Epithelial cell of proximal tubule (primary cell): Measurements from ENCODE around the gene OR52R1. TPM values are rescaled to one million over a fixed set of nuclear protein-coding genes. Genes with fewer than 3 reads are reported as not detected.

Experiments used
- DNase-seq: peaks from one replicate; pipeline ENCODE4 v3.0.0-alpha.2; 2011; ENCODE audit warnings: low read depth
- H3K4me3 ChIP-seq: 2 replicates; pipeline ENCODE4 v1.5.1; 2011; ENCODE audit warnings: low read depth, mild to moderate bottlenecking, low read length
- total RNA-seq: library from RNA; depleted of rRNA; stranded (reverse); fragments of >200 nt; gene quantifications from 2 replicates; pipeline ENCODE4 v1.2.3, GENCODE V29; 2015
- TF ChIP-seq, protein P1 (sequence below): conservative IDR thresholded peaks from 2 replicates; pipeline ENCODE4 v1.5.1; 2012; ENCODE audit warnings: low read depth, mild to moderate bottlenecking, low read length

The OR52R1 gene
- total RNA-seq, result not detected in 2 replicates

DNA sequence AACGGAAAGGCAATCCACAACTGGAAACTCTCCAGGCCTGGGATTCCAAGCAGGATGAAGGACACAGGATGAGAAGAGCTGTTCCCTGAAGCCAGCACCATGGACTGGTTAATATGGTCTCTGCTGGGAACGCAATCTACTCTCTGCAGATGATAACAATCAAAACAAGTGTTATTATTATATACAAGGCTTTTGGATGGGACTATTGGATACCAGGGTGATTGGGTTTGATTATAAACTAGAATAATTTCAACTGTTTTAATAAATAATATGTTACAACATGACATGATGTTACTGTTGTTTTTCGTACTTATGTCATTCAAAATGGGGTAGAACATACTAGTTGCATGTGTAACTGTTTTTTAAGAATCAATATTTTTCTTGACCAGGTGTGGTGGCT is at the start of gene OR52R1:
Gene OR52R1 (minus strand): TSS at position 101 of the 400 bp plus-strand sequence. CDS start 0 bp downstream, at position 101.
- no peak within 1 kb of the TSS for H3K4me3 ChIP-seq
- TF ChIP-seq, protein P1, sequence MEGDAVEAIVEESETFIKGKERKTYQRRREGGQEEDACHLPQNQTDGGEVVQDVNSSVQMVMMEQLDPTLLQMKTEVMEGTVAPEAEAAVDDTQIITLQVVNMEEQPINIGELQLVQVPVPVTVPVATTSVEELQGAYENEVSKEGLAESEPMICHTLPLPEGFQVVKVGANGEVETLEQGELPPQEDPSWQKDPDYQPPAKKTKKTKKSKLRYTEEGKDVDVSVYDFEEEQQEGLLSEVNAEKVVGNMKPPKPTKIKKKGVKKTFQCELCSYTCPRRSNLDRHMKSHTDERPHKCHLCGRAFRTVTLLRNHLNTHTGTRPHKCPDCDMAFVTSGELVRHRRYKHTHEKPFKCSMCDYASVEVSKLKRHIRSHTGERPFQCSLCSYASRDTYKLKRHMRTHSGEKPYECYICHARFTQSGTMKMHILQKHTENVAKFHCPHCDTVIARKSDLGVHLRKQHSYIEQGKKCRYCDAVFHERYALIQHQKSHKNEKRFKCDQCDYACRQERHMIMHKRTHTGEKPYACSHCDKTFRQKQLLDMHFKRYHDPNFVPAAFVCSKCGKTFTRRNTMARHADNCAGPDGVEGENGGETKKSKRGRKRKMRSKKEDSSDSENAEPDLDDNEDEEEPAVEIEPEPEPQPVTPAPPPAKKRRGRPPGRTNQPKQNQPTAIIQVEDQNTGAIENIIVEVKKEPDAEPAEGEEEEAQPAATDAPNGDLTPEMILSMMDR, result no peak
- DNase-seq, result no peak

DNA sequence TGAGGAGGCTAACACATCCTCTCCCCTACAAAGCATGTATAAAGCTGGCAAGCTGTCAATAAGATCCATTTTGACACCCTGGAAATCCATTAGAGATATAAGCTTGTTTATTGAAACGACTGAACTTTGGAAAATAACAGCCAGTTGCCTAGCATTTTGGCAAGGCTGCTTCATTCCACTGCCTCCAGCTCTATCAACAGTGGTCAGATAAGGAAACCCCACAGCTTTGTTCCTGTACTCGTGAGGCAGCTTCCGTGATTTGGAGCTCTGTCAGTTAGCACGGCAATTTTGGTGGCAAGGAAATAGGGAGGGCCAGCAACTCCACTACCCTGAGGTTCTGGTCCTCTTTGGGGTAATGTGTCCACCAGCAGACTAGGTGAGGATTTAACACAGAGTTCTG is 46.9 kb upstream of the OR52R1 start:
- no peak for DNase-seq
- TF ChIP-seq, protein P1, result no peak
- no peak overlapping the region for H3K4me3 ChIP-seq

DNA sequence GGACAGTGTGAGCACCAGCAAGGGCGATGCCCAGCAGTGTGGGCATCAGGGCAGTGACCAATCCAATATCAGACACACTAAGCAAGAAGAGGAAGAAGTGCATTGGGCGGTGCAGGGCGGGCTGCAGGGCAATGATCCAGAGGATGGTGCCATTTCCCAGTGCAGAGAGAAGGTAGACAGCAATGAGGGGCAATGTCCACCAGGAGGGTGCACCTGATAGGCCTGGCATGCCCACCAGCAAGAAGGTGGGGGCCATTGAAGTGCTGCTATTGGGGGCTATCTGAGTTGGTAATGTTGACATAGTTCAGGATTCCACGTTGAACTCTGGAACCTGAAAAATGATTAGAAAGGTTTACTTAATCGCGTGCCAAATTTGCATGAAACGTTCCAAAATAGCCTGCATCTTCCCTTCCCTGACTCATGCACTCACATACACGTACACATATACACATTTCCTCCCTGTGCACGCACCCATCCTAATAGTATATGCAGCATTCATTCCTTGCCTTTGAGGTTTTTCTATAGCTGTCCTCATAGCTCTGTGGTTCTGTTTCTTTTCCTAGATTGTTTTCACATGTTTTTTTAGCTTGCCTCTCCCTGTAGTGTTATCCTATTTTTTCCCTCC is 44.8 kb upstream of the OR52R1 start, which contains the start of gene OR51S1:
Gene OR51S1 (minus strand): TSS at position 301 of the 625 bp plus-strand sequence. CDS start 0 bp downstream, at position 301.
- no peak within 1 kb of the TSS for H3K4me3 ChIP-seq
- TF ChIP-seq, protein P1, result no peak
- no peak for DNase-seq

DNA sequence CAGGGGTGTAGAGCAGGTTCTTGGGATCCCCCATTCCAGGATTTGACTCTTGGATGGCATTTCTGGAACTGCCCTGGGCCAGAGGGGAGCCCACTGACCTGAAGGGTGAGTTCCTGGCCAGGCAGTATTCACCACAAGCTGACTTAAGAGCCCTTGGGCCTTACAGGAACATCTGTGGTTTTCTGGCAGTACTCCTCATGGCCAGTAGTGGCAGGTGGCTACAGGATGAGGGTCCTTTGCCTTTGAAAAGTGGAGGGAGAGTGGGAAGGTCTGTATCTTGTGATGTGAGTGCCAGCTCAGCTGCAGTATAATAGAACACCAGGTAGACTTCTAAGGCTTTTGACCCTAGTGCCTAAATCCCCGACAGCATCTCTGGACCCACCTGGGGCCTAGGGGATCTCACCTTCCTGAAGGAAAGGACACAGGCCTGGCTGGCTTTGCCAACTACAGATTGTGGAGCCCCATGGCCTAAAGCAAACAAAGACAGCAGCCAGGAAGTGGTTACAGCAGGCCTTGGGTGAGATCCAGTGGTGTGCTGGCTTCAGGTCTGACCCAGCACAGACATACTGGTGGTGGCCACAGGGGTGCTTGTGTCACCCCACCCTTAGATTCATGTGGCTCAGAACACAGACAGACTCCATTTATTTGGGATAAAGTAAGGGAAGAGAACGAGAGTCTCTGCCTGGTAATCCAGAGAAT is 35.8 kb upstream of the OR52R1 start:
- H3K4me3 ChIP-seq, result no peak overlapping the region
- TF ChIP-seq, protein P1, result no peak
- no peak for DNase-seq

DNA sequence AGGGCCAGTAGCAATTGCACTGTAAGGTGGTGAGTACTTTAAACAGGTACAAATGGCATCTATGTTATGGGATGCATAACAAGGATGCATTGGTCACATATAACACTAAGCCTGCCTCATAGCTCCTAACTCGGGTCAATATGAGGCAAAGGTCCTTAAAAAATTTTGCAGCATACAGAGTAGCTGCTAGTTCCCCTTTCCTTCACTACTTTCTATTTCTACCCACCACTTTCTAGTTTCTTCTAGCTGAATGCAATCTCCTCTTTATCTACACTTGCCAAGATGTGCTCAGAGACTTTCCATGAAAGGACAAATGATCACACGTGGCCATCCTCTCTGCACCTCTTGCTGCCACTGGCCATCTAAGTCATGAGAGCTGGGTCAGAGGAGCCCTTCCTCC is 26.7 kb upstream of the OR52R1 start:
- TF ChIP-seq, protein P1, result no peak
- H3K4me3 ChIP-seq, result no peak overlapping the region
- DNase-seq, result no peak

DNA sequence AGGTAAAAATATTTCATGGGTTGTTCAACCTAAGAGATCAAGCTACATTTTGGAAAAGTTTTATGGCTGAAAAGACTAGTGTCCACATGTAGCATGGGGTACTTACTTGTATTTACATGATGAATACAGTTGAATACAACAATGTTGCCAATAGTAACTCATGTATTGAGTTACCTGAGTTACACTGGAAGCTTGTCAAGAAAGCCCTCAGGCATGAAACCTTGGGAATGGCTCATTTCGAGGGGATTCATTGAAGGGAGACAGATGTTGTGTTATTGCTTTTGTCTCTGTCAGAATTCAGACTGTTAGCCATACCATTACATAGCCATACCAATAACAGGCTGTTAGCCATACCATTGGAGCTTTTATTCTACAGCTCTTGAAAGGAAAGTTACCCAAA is 26.2 kb upstream of the OR52R1 start:
- DNase-seq, result no peak
- H3K4me3 ChIP-seq, result no peak overlapping the region
- TF ChIP-seq, protein P1, result no peak
